Measurements from ENCODE around the gene EMC10.
A peak's percentile ranks its signal among the peaks of the same experiment; 100 is the strongest.

The EMC10 gene

DNA sequence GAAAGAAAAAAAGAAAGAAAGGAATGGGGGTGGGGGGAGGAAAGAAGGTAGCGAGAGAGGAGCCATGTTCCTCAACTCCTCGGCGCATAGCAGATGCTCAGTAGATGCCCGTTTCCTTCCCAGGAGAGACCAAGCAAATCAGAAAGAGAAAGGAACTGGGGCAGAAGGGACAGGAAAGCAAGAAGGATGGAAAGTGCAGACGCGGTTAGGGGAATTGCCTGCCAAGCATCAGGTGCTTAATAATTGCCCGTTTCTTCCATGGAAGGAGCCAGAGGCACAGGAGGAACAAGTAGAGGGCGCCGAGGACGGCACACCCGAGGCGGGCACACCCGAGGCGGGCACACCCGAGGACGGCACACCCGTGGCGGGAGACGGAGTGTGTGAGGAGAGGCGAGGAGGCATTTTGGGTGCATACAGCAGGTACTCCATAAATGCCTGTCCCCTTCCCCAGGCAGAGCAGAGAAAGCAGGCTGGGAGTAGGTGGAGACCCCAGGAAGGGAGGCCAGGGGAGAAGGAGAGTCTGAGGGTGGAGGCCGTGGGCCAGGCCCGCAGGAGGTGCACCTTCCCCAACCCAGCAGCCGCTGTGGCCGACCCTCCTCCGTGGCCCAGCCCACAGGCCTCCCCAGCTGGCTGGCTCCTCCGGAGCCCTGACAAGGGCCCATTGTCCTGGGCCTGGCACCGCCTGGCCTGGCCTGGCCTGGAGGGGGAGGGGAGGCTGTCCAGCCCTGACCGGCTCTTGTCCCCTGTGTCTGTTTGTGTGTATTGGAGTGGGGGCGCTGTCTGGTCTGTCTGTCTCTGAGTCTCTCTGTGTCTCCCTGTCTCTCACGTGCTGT lies 20.1 kb downstream of the EMC10 start:
- no peak for DNase-seq (ENCODE audit: low spot score)

DNA sequence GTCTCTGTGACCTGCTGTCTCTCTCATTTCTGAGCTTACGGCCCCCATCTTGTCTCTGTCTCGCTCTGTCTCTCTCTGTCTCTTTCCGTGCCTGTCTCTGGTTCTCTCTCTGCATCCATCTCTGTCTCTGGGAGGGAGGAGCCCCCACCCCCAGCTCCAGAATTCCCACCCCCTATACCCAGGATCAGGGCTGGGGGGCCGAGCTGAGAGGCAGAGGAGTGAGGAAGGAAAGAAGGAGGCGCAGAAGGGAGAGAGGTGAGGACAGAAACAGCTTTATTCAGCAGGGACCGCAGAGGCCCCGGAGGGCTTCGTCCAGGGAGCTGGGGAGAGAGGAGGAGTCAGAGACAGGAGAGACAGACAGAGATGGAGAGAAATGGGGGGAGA lies 20.7 kb downstream of the EMC10 start:
- DNase-seq (ENCODE audit: low spot score), result no peak

DNA sequence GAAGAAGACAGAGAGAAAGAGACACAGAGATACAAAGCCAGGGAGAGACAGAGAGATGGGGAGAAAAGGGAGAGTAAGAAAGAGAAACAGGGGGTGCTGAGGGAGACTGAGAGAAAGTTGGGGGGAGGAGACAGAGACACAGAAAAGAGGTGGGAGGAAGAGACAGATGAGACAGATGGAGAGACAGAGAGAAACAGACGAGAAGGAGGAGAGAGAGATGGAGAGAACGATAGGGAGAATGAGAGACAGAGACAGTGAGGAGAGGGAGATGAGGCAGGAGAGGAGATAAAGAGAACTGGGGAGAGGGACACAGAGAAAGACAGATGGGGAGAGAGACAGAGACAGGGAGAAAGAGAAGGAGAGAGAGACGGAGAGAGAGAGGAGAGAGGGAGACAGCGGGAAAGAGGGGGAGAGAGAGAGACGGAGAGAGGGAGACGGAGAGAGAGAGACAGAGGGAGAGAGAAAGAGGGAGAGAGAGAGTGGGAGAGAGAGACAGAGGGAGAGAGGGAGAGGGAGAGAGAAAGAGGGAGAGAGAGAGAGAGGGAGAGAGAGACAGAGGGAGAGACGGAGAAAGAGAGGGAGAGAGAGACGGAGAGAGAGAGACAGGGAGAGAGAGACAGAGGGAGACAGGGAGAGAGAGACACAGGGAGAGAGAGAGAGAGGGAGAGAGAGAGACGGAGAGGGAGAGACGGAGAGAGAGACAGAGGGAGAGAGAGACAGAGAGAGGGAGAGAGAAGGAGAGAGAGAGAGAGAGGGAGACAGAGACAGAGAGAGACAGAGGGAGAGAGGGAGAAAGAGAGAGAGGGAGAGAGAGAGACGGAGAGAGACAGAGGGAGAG lies 22.1 kb downstream of the EMC10 start:
- DNase-seq (ENCODE audit: low spot score), result no peak

DNA sequence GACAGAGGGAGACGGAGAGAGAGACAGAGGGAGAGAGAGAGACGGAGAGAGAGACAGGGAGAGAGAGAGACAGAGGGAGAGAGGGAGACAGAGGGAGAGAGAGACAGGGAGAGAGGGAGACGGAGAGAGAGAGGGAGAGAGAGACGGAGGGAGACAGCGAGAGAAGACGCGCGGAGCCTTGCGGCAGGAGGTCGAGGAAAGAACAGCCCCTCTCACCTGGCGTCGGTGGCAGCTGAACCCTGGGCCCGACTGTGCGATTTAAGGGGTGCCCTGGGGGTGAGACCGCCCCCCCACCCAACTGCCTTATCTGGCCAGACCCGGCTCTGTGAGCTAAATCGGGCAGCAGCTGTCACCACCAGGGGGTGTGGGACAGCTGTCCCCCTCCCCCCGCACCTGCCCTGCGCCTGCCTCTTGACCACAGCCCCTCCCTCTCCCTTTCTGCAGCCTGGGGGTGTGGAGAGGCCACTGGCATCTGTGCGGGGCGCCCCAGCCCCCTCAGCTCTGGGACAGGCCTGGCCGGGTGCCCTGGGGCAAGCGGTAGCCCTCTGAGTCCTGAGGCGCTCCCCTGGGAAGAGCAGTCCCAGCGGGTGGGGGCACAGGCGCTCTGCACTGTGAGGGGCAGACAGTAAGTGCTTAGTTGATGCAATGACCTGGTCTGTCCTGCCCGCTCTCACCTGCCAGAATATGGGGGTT lies 23.9 kb downstream of the EMC10 start:
- no peak for DNase-seq (ENCODE audit: low spot score)

DNA sequence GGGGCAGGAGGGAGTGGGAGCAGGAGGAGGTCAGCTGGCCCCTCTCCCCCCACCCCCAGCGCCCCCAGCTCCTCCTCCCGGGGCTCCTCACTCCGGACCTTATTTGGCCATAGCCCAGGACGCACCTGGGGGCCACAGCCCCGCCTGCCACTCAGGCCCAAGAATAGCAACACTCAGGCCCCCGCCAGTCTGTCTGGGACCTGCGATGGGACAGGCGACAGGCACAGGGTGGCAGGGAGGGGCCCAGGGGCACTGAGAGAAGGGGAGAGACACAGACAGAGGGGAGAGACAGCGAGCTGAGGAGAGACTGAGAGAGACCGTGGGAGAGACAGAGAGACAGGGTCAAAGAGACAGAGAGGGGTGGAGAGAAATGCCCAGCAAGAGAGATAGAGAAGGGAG lies 24.4 kb downstream of the EMC10 start:
- DNase-seq (ENCODE audit: low spot score), result no peak

DNA sequence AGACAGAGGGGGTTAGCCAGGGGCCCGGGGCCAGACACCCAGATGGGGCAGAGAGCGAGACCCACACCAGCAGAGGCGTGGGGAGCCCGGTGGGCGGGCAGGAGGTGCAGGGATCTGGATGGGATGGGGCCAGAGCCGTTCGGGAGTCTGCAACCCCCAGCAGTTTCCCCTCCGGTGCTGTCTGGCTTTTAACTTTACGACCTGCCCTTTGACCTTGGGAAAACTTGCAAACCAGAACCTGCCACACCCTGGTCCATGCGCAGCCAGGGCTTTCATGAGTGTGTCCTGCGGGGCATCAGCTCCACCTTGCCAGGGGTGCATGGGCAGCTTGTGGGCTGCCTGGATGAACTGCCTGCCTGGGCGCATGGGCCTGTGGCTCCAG lies 24.9 kb downstream of the EMC10 start:
- DNase-seq (ENCODE audit: low spot score), result no peak

DNA sequence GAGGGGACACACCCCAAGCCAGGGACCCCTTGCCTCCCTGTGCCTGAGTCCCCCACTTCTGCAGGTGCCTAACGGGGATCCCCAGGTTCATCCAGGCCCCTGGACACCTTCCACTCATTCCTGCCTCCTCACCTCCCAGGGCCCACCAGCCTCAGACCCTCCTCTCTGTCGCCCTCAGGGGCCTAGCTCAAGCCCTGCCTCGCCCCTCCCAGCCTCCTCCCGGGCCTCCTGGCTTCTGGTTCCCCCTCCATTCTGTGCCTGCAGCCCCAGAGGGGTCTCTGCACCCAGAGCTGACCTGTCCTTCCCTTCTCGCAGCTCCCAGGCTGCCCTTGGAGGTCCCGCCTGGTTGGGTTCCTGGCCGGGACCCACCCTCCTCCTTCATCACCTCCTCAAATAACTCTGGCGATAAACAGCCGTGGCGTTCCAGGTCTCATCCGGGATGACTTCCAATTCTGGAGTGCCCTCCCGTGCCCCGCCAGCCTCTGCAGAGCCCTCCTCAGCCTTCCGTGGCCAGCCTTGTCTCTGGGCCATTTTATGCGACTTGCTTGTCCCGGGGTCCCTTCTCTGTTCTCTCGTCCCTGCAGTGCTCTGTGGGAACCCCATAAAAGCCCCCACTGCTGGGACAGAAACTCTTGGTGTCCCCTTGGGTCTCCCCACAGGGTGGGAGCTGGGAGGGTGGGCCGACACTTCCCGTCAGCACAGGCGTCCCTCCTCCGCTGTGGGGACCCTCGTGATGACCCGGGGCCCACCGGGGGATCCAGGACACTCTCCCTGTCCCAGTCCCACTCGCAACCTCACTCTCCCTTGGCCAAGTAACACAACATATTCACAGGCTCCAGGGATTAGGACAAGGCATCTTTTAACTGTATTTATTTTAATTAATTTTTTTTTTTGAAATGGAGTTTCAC lies 25.5 kb downstream of the EMC10 start:
- DNase-seq (ENCODE audit: low spot score), result no peak

DNA sequence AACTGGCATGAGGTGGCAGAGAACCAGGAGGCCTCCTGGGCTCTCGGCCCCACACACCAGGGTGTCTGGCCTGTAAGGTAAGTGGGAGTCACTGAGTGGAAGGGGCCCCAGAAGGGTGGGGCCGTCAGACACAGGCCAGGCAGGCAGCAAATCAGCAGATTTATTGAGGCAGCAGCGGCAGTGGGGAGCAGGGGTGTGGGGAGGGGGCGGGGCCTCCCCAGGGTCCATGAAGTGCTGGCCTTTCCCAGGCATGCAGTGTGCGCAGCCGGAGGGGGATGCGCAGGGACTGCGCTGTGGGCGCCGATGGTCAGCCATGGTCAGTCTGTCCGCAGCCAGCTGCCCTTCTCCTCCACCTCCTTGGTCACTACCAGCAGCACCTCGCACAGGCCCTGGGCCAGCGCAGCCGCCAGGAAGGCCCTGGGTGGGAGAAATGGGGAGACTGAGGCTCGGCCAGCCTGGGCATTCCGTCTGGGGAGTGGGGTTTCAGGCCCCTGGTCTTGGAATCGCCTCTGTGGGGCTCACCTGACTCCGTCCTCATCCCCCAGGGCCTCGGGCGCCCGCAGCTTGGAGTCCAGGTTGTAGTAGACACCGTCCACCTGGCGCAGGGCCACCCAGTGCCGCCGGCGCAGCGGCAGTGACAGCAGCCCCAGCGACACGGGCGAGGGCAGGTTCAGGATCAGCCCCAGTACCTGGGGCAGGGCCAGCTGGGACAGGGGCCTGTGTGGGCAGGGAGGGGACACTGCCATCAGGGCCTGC lies 29.7 kb downstream of the EMC10 start:
- no peak for DNase-seq (ENCODE audit: low spot score)

DNA sequence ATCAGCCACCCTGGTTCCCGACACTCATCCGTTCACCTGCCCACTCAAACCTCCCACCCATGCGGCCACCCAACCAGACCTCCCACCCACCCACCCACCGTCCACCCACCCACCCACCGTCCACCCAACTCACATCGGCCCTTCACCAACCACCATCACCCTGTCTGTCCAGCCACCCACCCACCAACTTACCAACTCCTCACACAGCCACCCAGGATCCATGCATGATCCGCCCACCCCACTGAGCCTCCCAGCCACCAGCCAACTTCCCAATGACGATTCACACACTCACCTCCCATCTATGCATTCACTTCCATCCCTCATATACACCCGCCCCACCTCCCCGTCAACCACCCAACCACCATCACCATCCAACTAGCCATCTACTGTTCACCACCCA lies 30.4 kb downstream of the EMC10 start:
- no peak for DNase-seq (ENCODE audit: low spot score)

DNA sequence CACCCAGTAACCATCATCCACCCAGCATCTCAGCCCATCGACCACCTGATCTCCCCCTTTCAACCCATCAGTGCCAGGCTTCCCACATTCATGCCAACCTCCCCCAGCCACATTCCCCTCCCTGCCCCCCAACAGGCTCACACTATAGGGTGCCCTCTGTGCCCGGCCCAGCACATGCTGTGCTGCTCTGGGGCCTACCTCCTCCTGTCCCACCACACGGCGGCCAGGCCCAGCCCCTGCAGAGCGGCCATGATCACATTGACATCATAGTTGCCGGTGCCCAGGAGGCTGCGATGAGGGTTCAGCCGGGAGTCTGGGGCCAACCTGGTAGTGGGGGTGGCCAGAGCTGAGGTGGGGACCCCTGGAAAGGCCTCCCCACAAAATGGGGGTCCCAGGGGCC lies 31.1 kb downstream of the EMC10 start:
- DNase-seq (ENCODE audit: low spot score), result no peak

DNA sequence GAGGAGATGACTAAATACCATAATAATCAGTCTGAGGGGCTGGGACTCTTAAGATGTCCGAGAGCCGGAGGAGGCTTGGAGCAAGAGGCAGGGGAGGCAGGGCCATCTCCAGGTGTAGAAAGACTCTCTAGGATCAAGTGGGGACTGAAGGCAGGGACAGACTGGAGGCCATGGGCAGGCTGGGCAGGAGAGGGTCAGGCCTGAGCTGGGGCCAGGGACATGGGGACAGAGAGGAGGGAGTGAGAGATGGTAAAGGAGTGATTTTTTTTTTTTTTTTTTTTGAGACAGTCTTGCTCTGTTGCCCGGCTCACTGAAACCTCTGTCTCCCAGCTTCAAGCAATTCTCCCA lies 32.5 kb downstream of the EMC10 start:
- DNase-seq (ENCODE audit: low spot score), result no peak

DNA sequence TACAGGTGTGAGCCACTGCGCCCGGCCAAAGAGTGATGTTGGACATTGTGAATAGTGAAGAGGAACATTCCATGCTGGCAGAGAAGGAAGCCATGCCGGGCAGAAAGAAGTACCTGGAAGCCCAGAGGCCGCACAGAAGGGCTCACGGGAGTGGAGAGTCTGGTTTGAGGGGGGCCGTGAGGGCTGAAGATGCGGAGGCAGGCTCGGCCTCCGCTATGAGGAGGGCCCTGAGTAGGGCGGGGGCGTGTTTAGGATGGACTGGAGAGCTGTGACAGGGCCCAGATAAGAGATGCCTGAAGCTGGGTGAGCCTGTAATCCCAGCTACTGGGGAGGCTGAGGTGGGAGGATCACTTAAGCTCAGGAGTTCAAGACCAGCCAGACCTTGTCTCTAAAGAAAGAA lies 33.1 kb downstream of the EMC10 start:
- no peak for DNase-seq (ENCODE audit: low spot score)

DNA sequence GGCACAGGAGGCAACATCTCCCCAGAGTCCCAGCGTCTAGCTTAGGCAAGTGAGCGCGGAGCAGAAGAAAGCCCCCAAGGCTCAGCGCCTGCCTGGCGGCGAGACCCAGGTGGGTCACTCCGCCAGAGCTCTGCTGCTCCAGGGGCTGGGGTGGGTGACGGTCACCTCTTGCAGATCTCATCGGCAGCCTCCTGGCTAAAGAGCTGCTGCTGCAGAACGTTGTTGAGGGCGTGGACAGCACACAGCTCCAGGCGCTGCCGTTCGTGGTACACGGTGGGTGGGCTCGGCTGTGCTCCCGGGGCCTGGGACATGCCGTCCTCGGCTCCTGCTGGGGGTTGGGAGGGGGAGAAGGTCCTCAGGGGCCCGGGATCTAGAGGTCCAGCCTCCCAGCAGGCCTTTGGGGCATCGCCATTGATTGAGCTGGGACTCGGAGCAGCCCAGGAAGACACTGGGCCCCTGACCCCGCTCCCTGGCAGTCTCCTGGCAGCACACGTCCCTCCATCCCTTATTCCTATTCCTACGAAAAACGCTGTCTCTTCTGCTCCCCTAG lies 33.9 kb downstream of the EMC10 start:
- DNase-seq (ENCODE audit: low spot score), result no peak

DNA sequence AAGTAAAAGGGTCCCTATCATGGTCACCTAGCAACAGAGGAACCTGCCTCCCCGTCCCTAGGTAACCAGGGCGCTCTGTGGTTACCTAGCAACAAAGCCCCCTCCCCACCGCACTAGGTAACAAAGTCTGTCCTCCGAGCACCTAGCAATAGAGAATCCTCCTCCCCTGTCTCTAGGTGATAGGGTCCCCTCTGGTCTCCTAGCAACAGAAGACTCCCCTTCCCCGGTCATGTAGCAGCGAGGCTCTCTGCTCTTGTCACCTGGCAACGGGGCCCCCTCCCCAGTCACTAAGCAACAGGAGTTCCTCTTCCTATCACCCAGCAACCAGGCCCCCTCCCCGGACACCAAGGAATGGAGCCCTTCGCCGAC lies 34.4 kb downstream of the EMC10 start:
- DNase-seq (ENCODE audit: low spot score), result no peak

DNA sequence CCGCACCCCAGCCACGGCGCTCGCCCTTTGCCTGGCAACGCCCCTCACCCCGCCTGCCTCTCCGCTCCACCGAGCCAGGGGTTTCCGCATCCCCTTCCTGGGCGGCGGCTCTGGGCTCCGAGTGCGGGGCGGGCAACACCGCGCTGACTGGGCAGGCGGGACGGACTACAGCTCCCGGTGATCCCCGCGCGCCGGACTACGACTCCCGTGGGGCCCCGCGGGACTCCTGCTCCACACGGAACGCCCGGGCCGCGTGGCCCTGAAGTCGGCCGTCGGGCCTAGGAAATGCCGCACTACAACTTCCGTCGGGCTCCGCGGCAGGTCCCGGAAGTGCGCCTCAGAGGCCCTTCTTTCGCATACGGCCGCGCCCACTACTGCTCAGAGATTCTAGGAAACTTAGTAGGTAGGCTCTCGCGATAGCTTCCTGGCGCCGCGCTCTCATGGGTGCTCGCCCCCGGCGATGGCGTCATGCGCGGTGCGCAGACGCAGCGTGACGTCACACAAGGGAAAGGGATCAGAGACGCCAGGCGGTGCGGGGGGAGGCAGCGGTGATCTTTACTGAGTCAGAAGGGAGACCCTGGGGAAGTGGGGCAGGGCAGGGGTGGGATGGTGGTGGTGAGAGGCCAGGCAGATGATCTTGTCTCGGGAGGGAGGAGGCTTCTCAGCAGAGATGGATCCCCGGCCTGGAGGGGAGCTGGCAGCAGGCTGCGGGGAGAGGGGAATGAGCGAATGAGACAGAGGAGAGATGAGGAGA lies 34.9 kb downstream of the EMC10 start, which contains the start of gene JOSD2:
JOSD2 (minus strand) TSS at position 123 of the 754 bp plus-strand sequence. CDS start 760 bp downstream, outside the sequence.
- DNase-seq (ENCODE audit: low spot score), result peak; percentile 99

DNA sequence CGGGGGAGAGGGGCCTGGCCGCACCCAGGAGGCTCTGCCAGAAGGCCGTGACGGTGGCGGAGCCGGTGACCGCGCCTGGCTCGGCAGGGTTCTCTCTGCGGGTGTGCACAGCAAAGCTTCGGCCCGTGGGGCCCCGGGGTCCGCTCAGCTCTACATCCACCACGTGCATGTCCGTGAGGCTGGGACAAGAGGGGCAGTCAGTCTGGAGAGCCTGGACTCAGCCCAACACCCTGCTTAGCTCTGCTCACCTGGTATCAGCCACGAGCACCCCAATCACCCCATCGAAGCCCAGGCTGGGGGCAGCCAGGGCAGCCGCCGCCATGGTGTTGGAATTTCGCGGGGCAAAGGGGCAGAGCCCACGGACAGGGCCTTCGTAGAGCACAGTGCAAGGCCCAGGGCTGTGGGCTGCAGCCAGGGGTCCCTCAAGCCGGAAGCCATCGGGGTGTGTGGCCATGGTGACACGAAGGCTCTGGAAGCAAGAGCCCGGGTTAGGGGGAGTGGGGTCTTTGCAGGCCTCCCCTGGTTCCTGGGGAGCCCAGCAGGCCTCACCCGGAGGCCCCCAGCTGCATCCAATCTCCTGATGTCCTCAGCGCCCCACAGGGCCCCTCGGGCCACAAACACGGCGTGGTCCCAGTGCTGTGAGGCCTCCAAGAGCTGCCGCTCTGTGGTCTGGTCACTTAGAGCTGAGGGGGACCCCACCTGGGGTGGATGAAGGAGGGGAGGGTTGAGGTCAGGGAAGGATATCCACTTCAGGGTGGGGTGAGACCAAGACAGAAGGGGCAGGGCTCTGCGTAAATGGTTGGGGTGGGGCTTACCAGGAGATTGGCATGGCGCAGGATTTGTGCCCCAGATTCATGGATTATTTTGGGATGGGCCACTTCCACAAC lies 36.0 kb downstream of the EMC10 start:
- no peak for DNase-seq (ENCODE audit: low spot score)

DNA sequence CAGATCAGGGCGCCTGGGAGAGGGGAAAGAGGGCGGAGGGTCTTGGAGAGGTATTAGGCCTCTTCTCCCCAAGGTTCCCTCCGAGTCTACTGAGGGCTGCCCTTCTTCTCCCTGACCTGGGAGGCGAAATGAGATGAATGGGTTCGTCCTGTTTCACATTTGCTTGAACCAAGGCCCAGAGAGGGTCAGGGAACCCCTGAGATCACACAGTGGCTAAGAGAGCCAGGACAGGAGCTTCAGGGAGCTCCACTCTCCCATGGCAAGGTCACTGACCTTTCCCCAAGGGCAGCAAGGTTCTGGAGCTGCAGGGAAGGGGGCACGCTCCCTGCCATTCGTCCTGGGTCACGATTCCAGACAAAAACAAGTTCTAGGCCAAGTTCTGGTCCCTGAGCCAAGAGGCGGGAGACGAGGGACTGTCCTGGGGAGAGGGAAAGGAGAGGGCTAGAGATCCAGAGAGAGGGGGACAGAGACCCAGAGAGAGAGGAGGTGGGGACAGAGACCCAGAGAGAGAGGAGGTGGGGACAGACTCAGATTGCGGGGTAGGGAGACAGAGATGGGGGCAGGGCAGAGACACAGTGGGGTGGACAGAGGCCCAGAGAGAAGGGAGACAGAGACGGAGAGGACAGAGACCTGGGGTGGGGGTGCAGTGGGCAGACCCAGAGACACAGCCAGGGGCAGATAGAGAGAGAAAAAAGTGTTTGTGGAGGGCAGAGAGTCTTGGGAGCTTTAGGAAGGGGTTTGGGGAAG lies 36.9 kb downstream of the EMC10 start:
- DNase-seq (ENCODE audit: low spot score), result no peak

DNA sequence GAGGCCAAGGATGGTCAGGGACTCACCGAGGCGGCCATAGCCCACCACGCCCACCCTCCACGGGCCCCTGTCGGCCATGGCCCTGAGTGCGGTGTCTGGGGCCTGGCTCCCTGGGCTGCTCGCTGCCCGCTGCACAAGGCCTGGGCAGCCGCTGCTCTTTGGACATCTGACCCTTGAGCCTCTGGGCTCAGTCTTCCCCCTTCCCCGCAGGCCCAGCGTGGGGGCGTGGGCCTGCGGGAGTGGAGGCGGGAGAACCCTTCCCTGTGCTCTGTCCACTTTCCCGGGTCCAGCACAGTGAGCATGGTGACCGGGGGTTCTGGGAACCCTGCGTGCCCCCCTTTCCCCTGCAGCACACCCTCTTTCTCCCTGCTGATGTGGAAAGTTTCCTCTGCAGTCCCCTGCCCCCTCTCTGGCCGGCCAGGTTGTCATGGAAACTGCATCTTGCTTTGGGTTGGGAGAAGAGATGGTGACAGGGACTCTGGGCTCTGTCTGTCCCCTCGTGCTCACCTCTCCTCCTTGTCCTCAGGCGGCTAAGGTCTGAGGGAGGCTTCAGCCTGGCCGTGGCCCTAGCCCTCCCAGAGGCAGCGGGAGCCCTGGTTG lies 37.5 kb downstream of the EMC10 start, which contains the start of gene ASPDH:
ASPDH (minus strand) TSS at position 168 of the 600 bp plus-strand sequence; CDS start at position 78, 90 bp downstream.
- no peak for DNase-seq (ENCODE audit: low spot score)
